Measurements from ENCODE around the gene LRRC73. TPM values are rescaled to one million over a fixed set of nuclear protein-coding genes. Genes with fewer than 3 reads are reported as not detected.
A peak's percentile ranks its signal among the peaks of the same experiment; 100 is the strongest.

The LRRC73 gene
- total and polyA plus RNA-seq, 4 donors, result 0.87 to 4.8 (median 1.9) TPM

DNA sequence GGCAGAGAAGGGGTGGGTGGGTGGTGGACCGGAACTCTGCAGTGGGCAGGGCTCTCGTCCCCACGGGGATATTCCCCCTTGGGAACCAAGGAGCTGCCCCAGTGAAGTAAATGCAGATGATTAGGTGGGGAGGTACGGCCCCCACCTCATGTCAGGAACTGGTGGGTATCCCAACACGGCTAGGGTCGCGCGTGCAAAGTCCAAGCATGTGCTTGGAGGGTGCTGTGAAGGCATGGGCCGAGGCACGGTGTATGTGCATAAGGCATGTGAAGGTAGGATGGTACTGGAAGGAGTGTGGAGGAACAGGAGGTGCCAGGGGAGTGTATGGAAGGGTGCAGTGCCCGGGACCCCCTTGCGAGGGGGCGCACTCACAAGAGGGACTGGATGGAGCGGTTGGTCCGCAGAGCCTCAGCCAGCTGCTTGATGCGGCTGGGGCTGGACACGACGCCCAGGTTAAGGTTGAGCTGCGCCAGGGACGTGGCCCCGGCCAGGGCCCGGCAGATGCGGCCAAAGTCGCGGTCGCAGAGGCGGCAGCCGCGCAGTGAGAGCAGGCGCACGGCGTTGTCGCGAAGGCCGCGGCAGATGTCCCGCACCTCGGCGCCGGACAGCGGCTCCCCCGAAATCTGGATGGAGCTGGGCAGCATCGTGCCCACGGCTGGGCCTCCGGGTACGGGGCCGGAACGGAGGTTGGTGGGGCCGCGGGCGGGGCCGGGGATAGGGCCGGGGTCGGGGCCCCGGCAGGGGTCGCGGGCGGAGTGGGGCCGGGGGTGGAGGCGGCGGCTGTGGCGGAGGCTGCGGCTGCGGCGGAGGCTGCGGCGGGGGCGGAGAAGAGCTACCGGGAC is 783 bp downstream of the LRRC73 start:
- Histone ChIP-seq H3K4me3 (peak overlapping the region; percentile 43), H3K4me1 (ENCODE audit: control insufficient read depth in 5 of 5, insufficient read depth in 5 of 5, low read length in 5 of 5) (peaks cover 0 to 19% (median 5%) of the 10 kb centered on the region in 5 donors), H3K27ac (ENCODE audit: low read depth in 1 of 2, low read length in 1 of 2) (no peak overlapping the region), H3K9me3 (ENCODE audit: control insufficient read depth in 4 of 4, insufficient read depth in 3 of 4, low read length in 3 of 4) (no peaks in the 10 kb centered on the region), H3K9ac (ENCODE audit: insufficient read depth in 1 of 2, low read length in 2 of 2) (no peak overlapping the region), H3K27me3 (ENCODE audit: control insufficient read depth in 3 of 3, insufficient read depth in 3 of 3, low read length in 2 of 3) (peaks cover 0 to 14% (median 5%) of the 10 kb centered on the region in 3 donors), H3K36me3 (ENCODE audit: control insufficient read depth in 4 of 4, insufficient read depth in 4 of 4, low read length in 4 of 4) (peaks cover 6 to 38% (median 13%) of the 10 kb centered on the region in 4 donors)
- DNase-seq (no peak), ATAC-seq (ENCODE audit: insufficient read depth, low FRiP score) (no peak)
- no peak for TF ChIP-seq CTCF (IDR thresholded peaks at IDR 0.05; ENCODE audit: control extremely low read depth, extremely low read depth)
- 9 to 17% methylated on average over 40 to 69 of the region's 69 CpGs for WGBS, 2 donors

- WGBS, 2 donors, result 71 to 80% methylated on average over 8 of the region's 8 CpGs
- H3K27ac ChIP-seq (ENCODE audit: low read depth in 1 of 2, low read length in 1 of 2), result no peak overlapping the region
- H3K9ac ChIP-seq (ENCODE audit: insufficient read depth in 1 of 2, low read length in 2 of 2), result no peak overlapping the region
- peaks cover 0 to 17% (median 5%) of the 10 kb centered on the region in 5 donors for H3K4me1 ChIP-seq (ENCODE audit: control insufficient read depth in 5 of 5, insufficient read depth in 5 of 5, low read length in 5 of 5)
- H3K9me3 ChIP-seq (ENCODE audit: control insufficient read depth in 4 of 4, insufficient read depth in 3 of 4, low read length in 3 of 4), result no peaks in the 10 kb centered on the region
- peaks cover 8 to 42% (median 11%) of the 10 kb centered on the region in 4 donors for H3K36me3 ChIP-seq (ENCODE audit: control insufficient read depth in 4 of 4, insufficient read depth in 4 of 4, low read length in 4 of 4)
- H3K27me3 ChIP-seq (ENCODE audit: control insufficient read depth in 3 of 3, insufficient read depth in 3 of 3, low read length in 2 of 3), result peaks cover 0 to 14% (median 5%) of the 10 kb centered on the region in 3 donors
- no peak for DNase-seq
- ATAC-seq (ENCODE audit: insufficient read depth, low FRiP score), result no peak
- no peak overlapping the region for H3K4me3 ChIP-seq
- no peak for TF ChIP-seq CTCF (IDR thresholded peaks at IDR 0.05; ENCODE audit: control extremely low read depth, extremely low read depth)
Observed at GRCh38 chr6:43508481-43509141, 1.5 kb downstream of the LRRC73 start.

DNA sequence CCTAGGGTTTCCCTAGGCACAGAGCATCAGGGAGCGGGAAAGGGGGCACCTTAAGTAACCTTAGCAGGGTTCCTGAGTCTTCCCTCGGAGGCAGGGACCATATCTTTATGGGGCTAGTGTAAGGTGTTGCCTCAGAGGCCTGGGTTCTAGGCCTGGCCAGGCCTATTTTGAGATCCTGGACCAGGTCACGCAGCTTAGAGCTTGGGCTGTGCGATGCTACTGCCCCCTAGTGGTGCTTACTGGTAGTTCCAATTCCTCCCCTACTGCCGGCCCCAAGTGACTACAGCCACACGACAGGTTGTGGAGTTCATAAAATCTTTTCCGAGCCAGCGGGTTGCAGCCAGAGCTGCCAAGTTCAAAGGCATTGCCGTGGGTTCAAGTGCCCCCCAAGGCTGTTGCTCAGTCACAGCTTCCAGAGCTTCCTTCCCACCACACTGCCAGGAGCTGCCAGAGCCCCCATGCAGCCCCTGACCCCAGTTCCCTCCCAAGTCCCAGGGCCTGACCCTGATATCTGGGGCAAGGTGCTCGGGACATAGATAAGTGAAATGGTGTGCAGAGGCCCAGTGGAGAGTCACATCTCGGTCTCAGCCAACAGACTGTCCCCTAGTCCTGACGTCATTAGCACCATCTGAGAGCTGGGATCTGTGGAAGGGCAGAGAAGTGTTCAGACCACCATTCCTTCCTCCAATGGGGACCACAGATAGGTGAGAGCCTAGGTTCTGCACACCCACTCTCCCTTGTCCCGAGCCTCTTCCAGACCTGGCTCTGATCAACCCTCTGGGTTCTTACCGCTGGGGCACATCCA is 3.3 kb downstream of the LRRC73 start:
- Histone ChIP-seq H3K27ac (ENCODE audit: low read depth in 1 of 2, low read length in 1 of 2) (no peak overlapping the region), H3K27me3 (ENCODE audit: control insufficient read depth in 3 of 3, insufficient read depth in 3 of 3, low read length in 2 of 3) (peaks cover 0 to 14% (median 5%) of the 10 kb centered on the region in 3 donors), H3K9me3 (ENCODE audit: control insufficient read depth in 4 of 4, insufficient read depth in 3 of 4, low read length in 3 of 4) (no peaks in the 10 kb centered on the region), H3K9ac (ENCODE audit: insufficient read depth in 1 of 2, low read length in 2 of 2) (no peak overlapping the region), H3K4me3 (no peak overlapping the region), H3K36me3 (ENCODE audit: control insufficient read depth in 4 of 4, insufficient read depth in 4 of 4, low read length in 4 of 4) (peaks cover 3 to 41% (median 7%) of the 10 kb centered on the region in 4 donors), H3K4me1 (ENCODE audit: control insufficient read depth in 5 of 5, insufficient read depth in 5 of 5, low read length in 5 of 5) (peaks cover 0 to 17% (median 5%) of the 10 kb centered on the region in 5 donors)
- ATAC-seq (ENCODE audit: insufficient read depth, low FRiP score) (no peak), DNase-seq (peak; percentile 79 to 87 (median 83))
- peak; percentile 95 for TF ChIP-seq CTCF (IDR thresholded peaks at IDR 0.05; ENCODE audit: control extremely low read depth, extremely low read depth)
- WGBS, 2 donors, result 30 to 32% methylated on average over 14 of the region's 14 CpGs

Data from lung (tissue), 12 donors.